CD14-positive monocyte (primary cell): ENCODE results near the gene AQP3. TPM values are rescaled to one million over a fixed set of nuclear protein-coding genes. Genes with fewer than 3 reads are reported as not detected.
"Not testable (repeated sequence)": the region's sequence is repeated elsewhere in the genome, so short reads cannot be mapped to it uniquely, and the experiment has no call there.

ENCODE experiments used
- DNase-seq, 3 donors: peaks; one replicate each; pipeline ENCODE4 v3.0.0-alpha.2; 2011 to 2022
- H2AFZ ChIP-seq: 2 replicates; pipeline ENCODE4 v1.6.0; 2012; ENCODE audit warnings: mild to moderate bottlenecking, low read depth, low read length, inconsistent platforms; ENCODE audit not compliant: insufficient read depth, poor library complexity, severe bottlenecking
- H3K27ac ChIP-seq, 2 donors: 1 replicate in 1 of 2; 2 replicates in 1 of 2; pipeline ENCODE4 v1.5.1; 2012 to 2013; ENCODE audit warnings: low read length in 2 of 2, control low read depth in 1 of 2, inconsistent platforms in 1 of 2, low read depth in 1 of 2, mild to moderate bottlenecking in 1 of 2
- H3K27me3 ChIP-seq, 2 donors: one replicate each; pipeline versions ENCODE4 v1.6.0 to v1.6.1; 2011 to 2013; ENCODE audit warnings: low read length in 2 of 2; ENCODE audit not compliant: control insufficient read depth in 2 of 2, insufficient read depth in 2 of 2
- H3K36me3 ChIP-seq, 2 donors: replicated peaks in 1 of 2; 1 replicate in 1 of 2; 2 replicates in 1 of 2; pipeline versions ENCODE4 v1.5.1 to v1.6.1; 2012 to 2013; ENCODE audit warnings: low read length in 2 of 2, control low read depth in 1 of 2, inconsistent platforms in 1 of 2, mild to moderate bottlenecking in 1 of 2; ENCODE audit not compliant: insufficient read depth in 2 of 2, control insufficient read depth in 1 of 2
- H3K4me1 ChIP-seq, 2 donors: 1 replicate in 1 of 2; 2 replicates in 1 of 2; pipeline versions ENCODE4 v1.5.1 to v1.6.1; 2012 to 2013; ENCODE audit warnings: low read length in 2 of 2, control low read depth in 1 of 2, inconsistent platforms in 1 of 2, mild to moderate bottlenecking in 1 of 2, moderate library complexity in 1 of 2; ENCODE audit not compliant: insufficient read depth in 2 of 2, control insufficient read depth in 1 of 2
- H3K4me2 ChIP-seq: replicated peaks from 2 replicates; pipeline ENCODE3; 2012; ENCODE audit warnings: low read length, moderate library complexity, mild to moderate bottlenecking; ENCODE audit not compliant: poor library complexity, severe bottlenecking; ENCODE audit errors: extremely low read depth
- H3K4me3 ChIP-seq, 3 experiments: fragments of 200-600 bp in 1 of 3; sonication (generic) in 1 of 3; replicated peaks in 1 of 3; 1 replicate in 2 of 3; 2 replicates in 1 of 3; pipeline ENCODE4 v1.5.1; 2011 to 2013; ENCODE audit warnings: low read length in 3 of 3, mild to moderate bottlenecking in 3 of 3, control low read depth in 2 of 3, low read depth in 2 of 3, inconsistent platforms in 1 of 3, moderate library complexity in 1 of 3
- H3K79me2 ChIP-seq: 2 replicates; pipeline ENCODE4 v1.6.0; 2012; ENCODE audit warnings: mild to moderate bottlenecking, control low read depth, inconsistent platforms, low read length, moderate library complexity; ENCODE audit not compliant: insufficient read depth
- H3K9ac ChIP-seq: 2 replicates; pipeline ENCODE4 v1.6.0; 2017; ENCODE audit warnings: low read length, mild to moderate bottlenecking; ENCODE audit not compliant: insufficient read depth, poor library complexity, severe bottlenecking
- H3K9me3 ChIP-seq, 2 donors: replicated peaks in 1 of 2; 1 replicate in 1 of 2; 2 replicates in 1 of 2; pipeline versions ENCODE4 v1.5.1 to v1.6.1; 2012 to 2013; ENCODE audit warnings: low read length in 2 of 2, control low read depth in 1 of 2; ENCODE audit not compliant: control insufficient read depth in 1 of 2, insufficient read depth in 1 of 2
- H4K20me1 ChIP-seq: 2 replicates; pipeline ENCODE4 v1.6.0; 2012; ENCODE audit warnings: mild to moderate bottlenecking, low read length, control low read depth, moderate library complexity; ENCODE audit not compliant: insufficient read depth
- H3K27ac Mint-ChIP-seq, 7 donors: one replicate each; pipeline ENCODE4 v1.8.0; 2020; ENCODE audit warnings: mild to moderate bottlenecking in 7 of 7, mixed read lengths in 7 of 7, moderate library complexity in 6 of 7, inconsistent platforms in 2 of 7
- H3K27me3 Mint-ChIP-seq, 3 donors: one replicate each; pipeline ENCODE4 v1.8.0; 2021 to 2022; ENCODE audit warnings: low read depth in 3 of 3, mild to moderate bottlenecking in 3 of 3, mixed read lengths in 3 of 3, moderate library complexity in 3 of 3, inconsistent platforms in 1 of 3
- H3K36me3 Mint-ChIP-seq, 2 donors: one replicate each; pipeline ENCODE4 v1.8.0; 2020; ENCODE audit warnings: mixed read lengths in 2 of 2, inconsistent platforms in 1 of 2, mild to moderate bottlenecking in 1 of 2
- H3K4me1 Mint-ChIP-seq: one replicate; pipeline ENCODE4 v1.8.0; 2020; ENCODE audit warnings: mild to moderate bottlenecking, mixed read lengths
- H3K4me3 Mint-ChIP-seq, 2 donors: one replicate each; pipeline ENCODE4 v1.8.0; 2020; ENCODE audit warnings: mild to moderate bottlenecking in 2 of 2, mixed read lengths in 2 of 2, moderate library complexity in 1 of 2
- H3K9me3 Mint-ChIP-seq, 7 donors: one replicate each; pipeline ENCODE4 v1.8.0; 2020 to 2022; ENCODE audit warnings: mixed read lengths in 7 of 7, mild to moderate bottlenecking in 6 of 7, moderate library complexity in 6 of 7, inconsistent platforms in 2 of 7
- WGBS: methylation state at CpG from one replicate; pipeline ENCODE4 v1.1.5; 2013; ENCODE audit warnings: missing lambda C conversion rate; ENCODE audit not compliant: insufficient coverage; 5-methylcytosine and 5-hydroxymethylcytosine counted together
- intact Hi-C, 2 donors: fragments of 100-400 bp; cut with micrococcal nuclease; formaldehyde crosslinking; loops; one replicate each; pipeline versions ENCODE4 v1.15.0 to v1.15.1; 2023
- polyA plus RNA-seq, 3 donors: library from polyadenylated mRNA; depleted of rRNA in 1 of 3; unstranded in 2 of 3; stranded (reverse) in 1 of 3; fragments of 300-500 nt in 2 of 3; fragments of >200 nt in 1 of 3; fragmentation: Illumina TruSeq in 2 of 3; gene quantifications; 1 replicate in 2 of 3; 2 replicates in 1 of 3; pipeline ENCODE4 v1.2.3, GENCODE V29; 2012 to 2021
- TF ChIP-seq, protein P1 (sequence below): fragments of 200-600 bp; IDR thresholded peaks from one replicate; pipeline ENCODE4 v1.8.0; 2022; ENCODE audit warnings: antibody characterized with exemption, mild to moderate bottlenecking

AQP3 gene
- polyA plus RNA-seq, 3 donors = 0.39 to 0.70 (median 0.63) TPM

GRCh38 chr9:33458444-33458843, 11.1 kb upstream of the AQP3 start:
- intact Hi-C loops = no loop called here
- H3K4me1 Mint-ChIP-seq = no peaks in the 10 kb centered on the region
- no peak for DNase-seq
- Histone ChIP-seq H3K27me3 (no peaks in the 10 kb centered on the region), H3K4me2 (no peak overlapping the region), H3K9me3 (no peaks in the 10 kb centered on the region), H3K79me2 (no peaks in the 10 kb centered on the region), H3K27ac (no peak overlapping the region), H3K9ac (no peak overlapping the region), H4K20me1 (no peaks in the 10 kb centered on the region), H3K4me3 (no peak overlapping the region), H3K4me1 (no peaks in the 10 kb centered on the region), H3K36me3 (peaks cover 27 to 32% of the 10 kb centered on the region in 2 donors), H2AFZ (no peak overlapping the region)
- peak overlapping the region in 3 of 7 donors; percentile 0 to 65 (median 11) for H3K27ac Mint-ChIP-seq
- no peak overlapping the region for H3K4me3 Mint-ChIP-seq
- peaks cover 0 to 2% (median 0%) of the 10 kb centered on the region in 7 donors for H3K9me3 Mint-ChIP-seq
- H3K36me3 Mint-ChIP-seq = peaks cover 25 to 30% of the 10 kb centered on the region in 2 donors
- TF ChIP-seq, protein P1, sequence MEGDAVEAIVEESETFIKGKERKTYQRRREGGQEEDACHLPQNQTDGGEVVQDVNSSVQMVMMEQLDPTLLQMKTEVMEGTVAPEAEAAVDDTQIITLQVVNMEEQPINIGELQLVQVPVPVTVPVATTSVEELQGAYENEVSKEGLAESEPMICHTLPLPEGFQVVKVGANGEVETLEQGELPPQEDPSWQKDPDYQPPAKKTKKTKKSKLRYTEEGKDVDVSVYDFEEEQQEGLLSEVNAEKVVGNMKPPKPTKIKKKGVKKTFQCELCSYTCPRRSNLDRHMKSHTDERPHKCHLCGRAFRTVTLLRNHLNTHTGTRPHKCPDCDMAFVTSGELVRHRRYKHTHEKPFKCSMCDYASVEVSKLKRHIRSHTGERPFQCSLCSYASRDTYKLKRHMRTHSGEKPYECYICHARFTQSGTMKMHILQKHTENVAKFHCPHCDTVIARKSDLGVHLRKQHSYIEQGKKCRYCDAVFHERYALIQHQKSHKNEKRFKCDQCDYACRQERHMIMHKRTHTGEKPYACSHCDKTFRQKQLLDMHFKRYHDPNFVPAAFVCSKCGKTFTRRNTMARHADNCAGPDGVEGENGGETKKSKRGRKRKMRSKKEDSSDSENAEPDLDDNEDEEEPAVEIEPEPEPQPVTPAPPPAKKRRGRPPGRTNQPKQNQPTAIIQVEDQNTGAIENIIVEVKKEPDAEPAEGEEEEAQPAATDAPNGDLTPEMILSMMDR = no peak
- no CpG with 5 or more reads among the region's 4 CpGs for WGBS
- H3K27me3 Mint-ChIP-seq = peaks cover 0 to 3% (median 1%) of the 10 kb centered on the region in 3 donors

GRCh38 chr9:33455945-33456344, 8.6 kb upstream of the AQP3 start:
- DNase-seq = no peak
- WGBS = 87% methylated on average over 3 of the region's 7 CpGs
- TF ChIP-seq, protein P1 = no peak
- Histone ChIP-seq H3K9ac (no peak overlapping the region), H2AFZ (no peak overlapping the region), H3K27ac (no peak overlapping the region), H3K27me3 (no peaks in the 10 kb centered on the region), H3K79me2 (no peaks in the 10 kb centered on the region), H3K4me3 (no peak overlapping the region), H3K4me1 (no peaks in the 10 kb centered on the region), H4K20me1 (no peaks in the 10 kb centered on the region), H3K9me3 (no peaks in the 10 kb centered on the region), H3K4me2 (no peak overlapping the region), H3K36me3 (peaks cover 3 to 7% of the 10 kb centered on the region in 2 donors)
- peaks cover 3 to 6% of the 10 kb centered on the region in 2 donors for H3K36me3 Mint-ChIP-seq
- intact Hi-C loops = no loop called here
- H3K4me1 Mint-ChIP-seq = peaks cover 2% of the 10 kb centered on the region
- H3K4me3 Mint-ChIP-seq = no peak overlapping the region
- H3K9me3 Mint-ChIP-seq = no peaks in the 10 kb centered on the region
- no peak overlapping the region for H3K27ac Mint-ChIP-seq
- peaks cover 0 to 1% (median 0%) of the 10 kb centered on the region in 3 donors for H3K27me3 Mint-ChIP-seq

DNA sequence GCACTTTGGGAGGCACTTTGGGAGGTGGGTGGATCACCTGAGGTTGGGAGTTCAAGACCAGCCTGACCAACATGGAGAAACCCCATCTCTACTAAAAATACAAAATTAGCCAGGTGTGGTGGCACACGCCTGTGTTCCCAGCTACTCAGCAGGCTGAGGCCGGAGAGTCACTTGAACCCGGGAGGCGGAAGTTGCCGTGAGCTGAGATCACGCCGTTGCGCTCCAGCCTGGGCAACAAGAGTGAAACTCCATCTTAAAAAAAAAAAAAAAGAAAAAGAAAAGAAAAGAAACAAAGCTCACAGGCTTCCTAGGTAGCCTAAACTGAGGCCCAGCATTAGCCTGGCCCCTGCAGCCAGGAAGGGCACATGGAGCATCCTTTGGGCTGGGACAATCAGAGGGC, 8.1 kb upstream of the AQP3 start:
- H3K27ac ChIP-seq, H3K4me3 Mint-ChIP-seq, intact Hi-C loops, DNase-seq, H4K20me1 ChIP-seq, H3K4me1 Mint-ChIP-seq, H3K9ac ChIP-seq, H3K27me3 ChIP-seq, H3K9me3 ChIP-seq, H3K27me3 Mint-ChIP-seq, H3K36me3 ChIP-seq, H3K27ac Mint-ChIP-seq, H3K4me2 ChIP-seq, H3K79me2 ChIP-seq, H3K4me3 ChIP-seq, H3K4me1 ChIP-seq, H2AFZ ChIP-seq, H3K36me3 Mint-ChIP-seq, H3K9me3 Mint-ChIP-seq: not testable (repeated sequence)
- WGBS = 98% methylated on average over 6 of the region's 8 CpGs
